NCI-H748 treated with DMSO at 0.1 percent for 48 hours (cell line): ENCODE measurements around the gene SOST.

Experiments used
- DNase-seq: peaks from one replicate; lab custom pipeline; 2025; lab: John Stamatoyannopoulos, UW

Gene SOST

DNA sequence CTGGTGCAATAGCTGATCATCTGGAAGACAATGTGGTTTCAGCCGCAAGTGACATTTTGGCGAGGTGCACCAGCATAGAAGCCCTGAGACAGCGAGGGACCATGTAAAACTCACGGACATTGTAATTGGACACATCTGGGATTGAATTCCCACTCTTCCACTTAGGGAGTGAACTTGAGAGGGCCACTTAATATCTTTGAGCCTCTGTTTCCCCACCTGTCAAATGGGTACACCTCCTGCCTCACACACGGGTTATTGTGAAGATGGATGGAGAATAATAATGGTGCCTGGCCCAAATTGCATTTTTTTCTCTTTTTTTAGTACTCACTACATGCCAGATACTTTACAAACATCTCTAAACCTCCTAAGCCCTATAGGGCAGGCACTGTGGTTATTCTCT is 51.4 kb downstream of the SOST start:
- no peak for DNase-seq

DNA sequence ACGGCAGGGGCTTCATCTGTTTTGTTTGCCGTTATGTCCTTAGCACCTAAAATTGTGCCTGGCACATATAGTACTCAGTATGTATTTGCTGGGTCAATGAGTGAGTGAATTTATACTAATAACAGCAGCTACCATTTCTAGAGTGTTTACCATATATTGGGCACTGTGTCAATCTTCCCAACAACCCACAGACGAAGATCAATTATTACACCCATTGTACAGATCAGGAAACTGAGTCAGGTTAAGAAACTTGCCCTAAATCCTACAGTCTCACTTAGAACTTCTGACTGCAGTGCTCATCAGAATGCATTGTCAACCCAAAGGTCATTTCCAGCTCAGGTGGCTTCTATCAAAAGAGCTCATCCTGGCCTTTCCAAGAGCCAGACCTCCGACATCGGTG is 52.4 kb downstream of the SOST start:
- DNase-seq: no peak
